Measurements from ENCODE around the gene PPP1R13B.

PPP1R13B gene

GRCh38 chr14:103738166-103738565 is 109.2 kb downstream of the PPP1R13B start:
- Histone ChIP-seq H3K4me3 (replicated peaks; ENCODE audit: insufficient read depth, low read length) (no peak overlapping the region), H3K27ac (replicated peaks) (no peak overlapping the region), H3K27me3 (ENCODE audit: insufficient read depth, poor library complexity, severe bottlenecking) (no peaks in the 10 kb centered on the region)
- no peak for TF ChIP-seq CTCF (IDR thresholded peaks at IDR 0.05; ENCODE audit: insufficient read depth, low read length)
- no peak for TF ChIP-seq POLR2AphosphoS5 (IDR thresholded peaks at IDR 0.05; ENCODE audit: low read depth)
- no peak for TF ChIP-seq SPI1 (IDR thresholded peaks at IDR 0.05; ENCODE audit: borderline replicate concordance, low read depth)
- no peak for TF ChIP-seq GABPA (IDR thresholded peaks at IDR 0.05; ENCODE audit: low read depth)
- TF ChIP-seq REST (IDR thresholded peaks at IDR 0.05; ENCODE audit: insufficient replicate concordance, low read depth): no peak
- DNase-seq (ENCODE audit: low read depth in 1 of 2, low spot score in 1 of 2): no peak

GRCh38 chr14:103737432-103738045 is 109.8 kb downstream of the PPP1R13B start:
- Histone ChIP-seq H3K27me3 (ENCODE audit: insufficient read depth, poor library complexity, severe bottlenecking) (no peaks in the 10 kb centered on the region), H3K4me3 (replicated peaks; ENCODE audit: insufficient read depth, low read length) (no peak overlapping the region), H3K27ac (replicated peaks) (no peak overlapping the region)
- DNase-seq (ENCODE audit: low read depth in 1 of 2, low spot score in 1 of 2): no peak
- TF ChIP-seq CTCF (IDR thresholded peaks at IDR 0.05; ENCODE audit: insufficient read depth, low read length): no peak
- no peak for TF ChIP-seq GABPA (IDR thresholded peaks at IDR 0.05; ENCODE audit: low read depth)
- no peak for TF ChIP-seq SPI1 (IDR thresholded peaks at IDR 0.05; ENCODE audit: borderline replicate concordance, low read depth)
- TF ChIP-seq REST (IDR thresholded peaks at IDR 0.05; ENCODE audit: insufficient replicate concordance, low read depth): no peak
- TF ChIP-seq POLR2AphosphoS5 (IDR thresholded peaks at IDR 0.05; ENCODE audit: low read depth): no peak

- TF ChIP-seq GABPA (IDR thresholded peaks at IDR 0.05; ENCODE audit: low read depth) (no peak), CTCF (IDR thresholded peaks at IDR 0.05; ENCODE audit: insufficient read depth, low read length) (no peak), POLR2AphosphoS5 (IDR thresholded peaks at IDR 0.05; ENCODE audit: low read depth) (no peak), SPI1 (IDR thresholded peaks at IDR 0.05; ENCODE audit: borderline replicate concordance, low read depth) (no peak), REST (IDR thresholded peaks at IDR 0.05; ENCODE audit: insufficient replicate concordance, low read depth) (no peak)
- no peak for DNase-seq (ENCODE audit: low read depth in 1 of 2, low spot score in 1 of 2)
- Histone ChIP-seq H3K4me3 (replicated peaks; ENCODE audit: insufficient read depth, low read length) (no peak overlapping the region), H3K27me3 (ENCODE audit: insufficient read depth, poor library complexity, severe bottlenecking) (no peaks in the 10 kb centered on the region), H3K27ac (replicated peaks) (no peak overlapping the region)
These were observed 110.6 kb downstream of the PPP1R13B start for GRCh38 chr14:103736546-103737431.
